Coronary artery (tissue), 2 donors: ENCODE data around the gene CD3D.

Source experiments
- DNase-seq: peaks from one replicate; pipeline ENCODE4 v3.0.0-alpha.2; 2017; ENCODE audit warnings: low spot score
- H3K27ac ChIP-seq, 2 donors: fragments of 200-600 bp; sonication (generic); one replicate each; pipeline ENCODE4 v1.5.1; 2016 to 2019
- H3K4me3 ChIP-seq: fragments of 200-600 bp; sonication (generic); 2 replicates; pipeline ENCODE4 v1.5.1; 2016; ENCODE audit warnings: mild to moderate bottlenecking, moderate library complexity
- CTCF ChIP-seq: fragments of 200-600 bp; sonication (generic); IDR thresholded peaks from one replicate; pipeline ENCODE4 v1.5.1; 2019; ENCODE audit warnings: antibody characterized with exemption

The CD3D gene

GRCh38 chr11:118304227-118304567, 38.3 kb downstream of the CD3D start:
- no peak for TF ChIP-seq CTCF
- DNase-seq, result no peak
- Histone ChIP-seq H3K4me3 (no peak overlapping the region), H3K27ac (no peak overlapping the region)

GRCh38 chr11:118301600-118302195, 40.8 kb downstream of the CD3D start:
- Histone ChIP-seq H3K4me3 (no peak overlapping the region), H3K27ac (no peak overlapping the region)
- TF ChIP-seq CTCF, result no peak
- DNase-seq, result no peak

GRCh38 chr11:118295815-118296454, 46.6 kb downstream of the CD3D start:
- Histone ChIP-seq H3K4me3 (no peak overlapping the region), H3K27ac (no peak overlapping the region)
- no peak for TF ChIP-seq CTCF
- DNase-seq, result no peak

- DNase-seq, result no peak
- no peak for TF ChIP-seq CTCF
- H3K4me3 ChIP-seq, result no peak overlapping the region
- no peak overlapping the region for H3K27ac ChIP-seq
These were observed 47.3 kb downstream of the CD3D start for GRCh38 chr11:118295199-118295598.

GRCh38 chr11:118294053-118294452, 48.5 kb downstream of the CD3D start:
- DNase-seq, result no peak
- Histone ChIP-seq H3K27ac (no peak overlapping the region), H3K4me3 (no peak overlapping the region)
- no peak for TF ChIP-seq CTCF

- Histone ChIP-seq H3K27ac (no peak overlapping the region), H3K4me3 (no peak overlapping the region)
- DNase-seq, result no peak
- TF ChIP-seq CTCF, result no peak
These were observed 50.9 kb downstream of the CD3D start for GRCh38 chr11:118291477-118292135.

GRCh38 chr11:118290923-118291322, 51.6 kb downstream of the CD3D start:
- no peak for DNase-seq
- Histone ChIP-seq H3K27ac (no peak overlapping the region), H3K4me3 (no peak overlapping the region)
- TF ChIP-seq CTCF, result no peak
